K562 (cell line): ENCODE results near the gene LRRC41. TPM values are rescaled to one million over a fixed set of nuclear protein-coding genes. Genes with fewer than 3 reads are reported as not detected.

Experiments
- ATAC-seq: fragments of 200-7000 bp; cut with Tn5 transposase; 3 replicates; pipeline ENCODE4 v1.9.1; 2020; ENCODE audit warnings: moderate library complexity
- BruUV-seq: library from RNA; stranded (reverse); fragments of 400-500 nt; replicated peaks from 2 replicates; lab custom pipeline; 2021; lab: Mats Ljungman, UMichigan
- CTCF ChIA-PET: fragments of 300-600 bp; formaldehyde crosslinking; extraction: SDS; loops from one replicate; lab custom pipeline; 2021; ENCODE audit warnings: low intra/inter-chr PET ratio; lab: Yijun Ruan, JAX
- POLR2A ChIA-PET: fragments of 300-600, 350-650 bp; sonication (Branson Sonifier 250); formaldehyde crosslinking; extraction: SDS; loops from one replicate; lab custom pipeline; 2021; ENCODE audit warnings: antibody characterized with exemption, inconsistent platforms; lab: Yijun Ruan, JAX
- DNase-seq, 4 experiments: peaks; one replicate each; pipeline versions ENCODE4 v3.0.0 to v3.0.0-alpha.2; 2011 to 2018; ENCODE audit warnings: low spot score in 3 of 4, mixed read lengths in 3 of 4; ENCODE audit errors: extremely low read depth in 1 of 4
- FAIRE-seq: peaks from 2 replicates; lab custom pipeline; 2011; peaks lifted over from hg19 to GRCh38; lab: Jason Lieb, UNC
- H2AFZ ChIP-seq: 2 replicates; pipeline ENCODE4 v1.6.0; 2011; ENCODE audit warnings: low read depth, low read length, control low read depth, inconsistent platforms
- H3K27ac ChIP-seq: fragments of 200-600 bp; 3 replicates; pipeline ENCODE4 v1.8.0; 2011; ENCODE audit warnings: low read depth, mild to moderate bottlenecking, control low read depth, inconsistent platforms, low read length, moderate library complexity, mixed read lengths; ENCODE audit errors: extremely low read depth
- H3K27me3 ChIP-seq, 2 experiments: fragments of 300-600 bp in 1 of 2; 2 replicates in 1 of 2; 3 replicates in 1 of 2; pipeline versions ENCODE4 v1.6.0 to v1.8.0; 2011; ENCODE audit warnings: inconsistent platforms in 2 of 2, low read length in 2 of 2, mild to moderate bottlenecking in 1 of 2, mixed read lengths in 1 of 2, moderate library complexity in 1 of 2; ENCODE audit not compliant: control insufficient read depth in 2 of 2, insufficient read depth in 2 of 2
- H3K36me3 ChIP-seq: fragments of 300-600 bp; 3 replicates; pipeline ENCODE4 v1.8.0; 2011; ENCODE audit warnings: mild to moderate bottlenecking, low read length, inconsistent platforms; ENCODE audit not compliant: control insufficient read depth, insufficient read depth
- H3K4me1 ChIP-seq, 2 experiments: fragments of 200-600 bp in 1 of 2; replicated peaks in 1 of 2; 2 replicates in 1 of 2; 3 replicates in 1 of 2; pipeline versions ENCODE4 v1.5.1 to v1.8.0; 2011; ENCODE audit warnings: inconsistent platforms in 2 of 2, low read length in 2 of 2, mild to moderate bottlenecking in 1 of 2, mixed read lengths in 1 of 2, moderate library complexity in 1 of 2; ENCODE audit not compliant: control insufficient read depth in 2 of 2, insufficient read depth in 2 of 2
- H3K4me2 ChIP-seq: 2 replicates; pipeline ENCODE4 v1.6.1; 2011; ENCODE audit warnings: low read length, control low read depth, inconsistent platforms, mixed read lengths; ENCODE audit not compliant: insufficient read depth
- H3K4me3 ChIP-seq: fragments of 200-600 bp; sonication (generic), shearing (Covaris generic); 2 replicates; pipeline ENCODE4 v1.5.1; 2016; ENCODE audit warnings: control low read depth, inconsistent platforms
- H3K79me2 ChIP-seq: fragments of 200-600 bp; 3 replicates; pipeline ENCODE4 v1.8.0; 2011; ENCODE audit warnings: low read length, inconsistent platforms; ENCODE audit not compliant: control insufficient read depth, insufficient read depth
- H3K9ac ChIP-seq, 2 experiments: 2 replicates each; pipeline versions ENCODE4 v1.6.0 to v1.6.1; 2011; ENCODE audit warnings: low read depth in 2 of 2, low read length in 2 of 2, control low read depth in 1 of 2, inconsistent platforms in 1 of 2, mild to moderate bottlenecking in 1 of 2, mixed read lengths in 1 of 2; ENCODE audit not compliant: insufficient read depth in 1 of 2
- H3K9me1 ChIP-seq: one replicate; pipeline ENCODE4 v1.6.0; 2011; ENCODE audit warnings: inconsistent platforms, mild to moderate bottlenecking, low read length, moderate library complexity; ENCODE audit not compliant: control insufficient read depth, insufficient read depth
- H3K9me3 ChIP-seq: replicated peaks from 2 replicates; pipeline ENCODE4 v1.5.1; 2011; ENCODE audit warnings: low read depth, low read length, inconsistent platforms; ENCODE audit not compliant: control insufficient read depth, insufficient read depth
- H4K20me1 ChIP-seq: replicated peaks from 2 replicates; pipeline ENCODE4 v1.6.1; 2011; ENCODE audit warnings: low read length, inconsistent platforms, mixed read lengths; ENCODE audit not compliant: control insufficient read depth, insufficient read depth
- FUS ChIP-seq: fragments of 200-400 bp; formaldehyde crosslinking; optimal IDR thresholded peaks from 2 replicates; pipeline ENCODE3; 2017; ENCODE audit warnings: low read depth, low read length
- POLR2A ChIP-seq: fragments of 450-650 bp; conservative IDR thresholded peaks from 2 replicates; pipeline ENCODE4 v1.6.1; 2016
- POLR2B ChIP-seq: fragments of 450-650 bp; IDR thresholded peaks from 2 replicates; pipeline ENCODE4 v1.6.1; 2018; ENCODE audit warnings: low read depth; ENCODE audit not compliant: partially characterized antibody
- PTTG1 ChIP-seq: fragments of 450-650 bp; IDR thresholded peaks from 2 replicates; pipeline ENCODE4 v1.6.1; 2016; ENCODE audit warnings: low read depth, mild to moderate bottlenecking, missing genetic modification characterization, missing compliant biosample characterization
- ZNF146 ChIP-seq: IDR thresholded peaks from one replicate; pipeline ENCODE4 v1.6.1; 2018; ENCODE audit warnings: missing compliant biosample characterization; ENCODE audit not compliant: unreplicated experiment
- WGBS: fragments of 100-300 bp; shearing (Covaris generic); methylation state at CpG from one replicate; pipeline ENCODE4 v1.1.6; 2016; ENCODE audit warnings: low coverage, mixed read lengths; ENCODE audit not compliant: insufficient coverage; ENCODE audit errors: missing lambda C conversion rate; 5-methylcytosine and 5-hydroxymethylcytosine counted together
- in situ Hi-C: fragments of 300-500 bp; cut with MboI; formaldehyde crosslinking; loops from 4 replicates; pipeline ENCODE4 v1.15.0; 2018; ENCODE audit warnings: inconsistent platforms, mixed read lengths
- intact Hi-C: fragments of 100-400 bp; cut with micrococcal nuclease; formaldehyde crosslinking; loops from 2 replicates; pipeline ENCODE4 v1.14.2; 2022
- polyA plus RNA-seq, 8 experiments: library from polyadenylated mRNA; depleted of rRNA in 4 of 8; stranded (reverse) in 5 of 8; unstranded in 3 of 8; fragments of >200 nt; fragmentation: Nextera tagmentation in 2 of 8; fragmentation: Illumina TruSeq in 1 of 8; extraction: Ambion mirVana in 2 of 8; extraction: Trizol in 1 of 8; gene quantifications; 2 replicates each; pipeline versions ENCODE4 v1.2.1 to v1.2.3, GENCODE V29; 2011 to 2014; ENCODE audit warnings: inconsistent platforms in 1 of 8, missing spikeins in 1 of 8
- total RNA-seq, 7 experiments: library from RNA; depleted of rRNA in 6 of 7; stranded (reverse); fragments of >200 nt in 6 of 7; fragmentation: Illumina TruSeq in 2 of 7; extraction: Trizol in 2 of 7; gene quantifications; 2 replicates each; pipeline versions ENCODE4 v1.2.1 to v1.2.3, GENCODE V29; 2011 to 2021; ENCODE audit warnings: low replicate concordance in 1 of 7

The LRRC41 gene
- total and polyA plus RNA-seq, 9 of the 15 experiments (the other 6 are each of a cell fraction or from before 2014, with no cell fraction given): 10.5 to 64.7 (median 44.2) TPM

GRCh38 chr1:46275030-46275337 lies 28.4 kb downstream of the LRRC41 start:
- Histone ChIP-seq H3K27ac (no peak overlapping the region), H3K4me2 (no peak overlapping the region), H3K4me3 (no peak overlapping the region), H2AFZ (no peak overlapping the region), H3K27me3 (no peaks in the 10 kb centered on the region), H3K79me2 (no peaks in the 10 kb centered on the region), H3K9ac (no peak overlapping the region), H3K4me1 (peaks cover 8 to 10% of the 10 kb centered on the region in 2 experiments; a peak in 4 of 5 replicates), H3K9me1 (peaks cover 11% of the 10 kb centered on the region), H3K9me3 (no peaks in the 10 kb centered on the region), H4K20me1 (no peaks in the 10 kb centered on the region), H3K36me3 (peaks cover 97% of the 10 kb centered on the region)
- intact Hi-C loops: no loop called here
- TF ChIP-seq POLR2A: 0 out of 2 replicates have a peak, but pooled peaks have one; percentile 59
- peak; percentile 6 for TF ChIP-seq POLR2B
- TF ChIP-seq FUS: no peak
- no peak for TF ChIP-seq ZNF146 (CRISPR knock-in tag)
- no peak for TF ChIP-seq PTTG1 (tag)
- no peak for DNase-seq
- CTCF ChIA-PET: no interaction called here
- POLR2A ChIA-PET: interaction anchor here (1.1 to 22.6 kb wide), 7 partner anchors 10 to 74 kb away, joined by 4 to 410 read pairs (median 6); partner anchors contain the start of genes LRRC41 and UQCRH
- no peak for ATAC-seq
- WGBS: 86% methylated on average over 6 of the region's 6 CpGs
- FAIRE-seq: no peak
- in situ Hi-C loops: no loop called here
- BruUV-seq: no TSS peak
